ENCODE measurements around the gene COBL.

The COBL gene

GRCh38 chr7:51025668-51026067, 290.9 kb downstream of the COBL start:
- Histone ChIP-seq H3K4me1 (ENCODE audit: insufficient read depth, low read length) (no peaks in the 10 kb centered on the region), H3K27ac (ENCODE audit: low read length) (no peak overlapping the region), H3K9me3 (ENCODE audit: insufficient read depth, low read depth, low read length) (no peaks in the 10 kb centered on the region), H3K36me3 (ENCODE audit: insufficient read depth, low read depth, low read length) (peaks cover 25% of the 10 kb centered on the region), H3K9ac (ENCODE audit: low read depth, low read length) (no peak overlapping the region), H3K4me3 (ENCODE audit: low read length) (no peak overlapping the region), H3K27me3 (ENCODE audit: insufficient read depth, low read length) (no peaks in the 10 kb centered on the region)

DNA sequence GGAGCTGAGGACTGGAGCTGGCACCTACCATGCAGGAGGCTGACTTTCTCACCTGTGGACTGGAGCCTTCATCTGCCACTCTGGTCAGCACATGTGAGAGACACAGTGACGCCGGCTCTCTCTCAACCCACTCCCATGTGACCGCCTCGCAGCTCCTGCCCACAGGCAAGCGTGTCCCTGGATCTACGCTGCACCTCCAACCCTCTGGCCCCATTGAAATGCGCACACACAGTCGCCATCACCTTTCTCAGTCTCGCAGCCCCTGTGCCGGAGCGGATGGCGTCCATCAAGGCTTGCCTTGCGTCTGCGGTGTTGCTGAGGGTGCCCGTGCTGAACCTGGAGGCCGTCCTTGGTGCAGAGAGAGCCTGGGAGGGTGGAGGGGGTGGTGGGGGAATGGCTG, 291.7 kb downstream of the COBL start:
- no peaks in the 10 kb centered on the region for H3K4me1 ChIP-seq (ENCODE audit: insufficient read depth, low read length)
- H3K9me3 ChIP-seq (ENCODE audit: insufficient read depth, low read depth, low read length): no peaks in the 10 kb centered on the region
- H3K27me3 ChIP-seq (ENCODE audit: insufficient read depth, low read length): no peaks in the 10 kb centered on the region
- peaks cover 25% of the 10 kb centered on the region for H3K36me3 ChIP-seq (ENCODE audit: insufficient read depth, low read depth, low read length)
- H3K9ac ChIP-seq (ENCODE audit: low read depth, low read length): no peak overlapping the region
- H3K27ac ChIP-seq (ENCODE audit: low read length): no peak overlapping the region
- H3K4me3 ChIP-seq (ENCODE audit: low read length): no peak overlapping the region

- H3K4me3 ChIP-seq (ENCODE audit: low read length): no peak overlapping the region
- H3K36me3 ChIP-seq (ENCODE audit: insufficient read depth, low read depth, low read length): peaks cover 17% of the 10 kb centered on the region
- H3K27me3 ChIP-seq (ENCODE audit: insufficient read depth, low read length): no peaks in the 10 kb centered on the region
- no peak overlapping the region for H3K9ac ChIP-seq (ENCODE audit: low read depth, low read length)
- H3K4me1 ChIP-seq (ENCODE audit: insufficient read depth, low read length): no peaks in the 10 kb centered on the region
- H3K27ac ChIP-seq (ENCODE audit: low read length): no peak overlapping the region
- H3K9me3 ChIP-seq (ENCODE audit: insufficient read depth, low read depth, low read length): no peaks in the 10 kb centered on the region
These were observed 293.1 kb downstream of the COBL start for GRCh38 chr7:51023547-51023946.

DNA sequence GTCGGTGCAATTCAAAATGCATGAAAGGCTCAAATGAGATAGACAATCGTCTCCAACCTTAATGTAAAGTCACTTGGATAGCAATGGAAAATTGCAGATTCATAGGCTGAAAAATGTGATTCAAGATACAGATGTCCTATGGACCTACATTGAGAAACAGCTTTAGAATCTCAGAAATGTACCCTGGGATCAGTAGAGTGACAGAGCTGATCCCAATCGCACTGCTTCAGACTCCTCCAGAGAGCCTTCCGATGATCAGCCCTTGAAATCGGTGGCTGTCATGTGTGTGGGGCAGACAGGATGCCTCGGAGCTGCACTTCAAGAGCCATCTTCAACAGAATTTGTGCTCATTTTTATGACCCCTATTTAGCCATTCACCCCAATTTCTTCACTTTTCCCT, 293.8 kb downstream of the COBL start:
- Histone ChIP-seq H3K9ac (ENCODE audit: low read depth, low read length) (no peak overlapping the region), H3K36me3 (ENCODE audit: insufficient read depth, low read depth, low read length) (peaks cover 9% of the 10 kb centered on the region), H3K27me3 (ENCODE audit: insufficient read depth, low read length) (no peaks in the 10 kb centered on the region), H3K27ac (ENCODE audit: low read length) (no peak overlapping the region), H3K4me1 (ENCODE audit: insufficient read depth, low read length) (no peaks in the 10 kb centered on the region), H3K4me3 (ENCODE audit: low read length) (no peak overlapping the region), H3K9me3 (ENCODE audit: insufficient read depth, low read depth, low read length) (no peaks in the 10 kb centered on the region)

DNA sequence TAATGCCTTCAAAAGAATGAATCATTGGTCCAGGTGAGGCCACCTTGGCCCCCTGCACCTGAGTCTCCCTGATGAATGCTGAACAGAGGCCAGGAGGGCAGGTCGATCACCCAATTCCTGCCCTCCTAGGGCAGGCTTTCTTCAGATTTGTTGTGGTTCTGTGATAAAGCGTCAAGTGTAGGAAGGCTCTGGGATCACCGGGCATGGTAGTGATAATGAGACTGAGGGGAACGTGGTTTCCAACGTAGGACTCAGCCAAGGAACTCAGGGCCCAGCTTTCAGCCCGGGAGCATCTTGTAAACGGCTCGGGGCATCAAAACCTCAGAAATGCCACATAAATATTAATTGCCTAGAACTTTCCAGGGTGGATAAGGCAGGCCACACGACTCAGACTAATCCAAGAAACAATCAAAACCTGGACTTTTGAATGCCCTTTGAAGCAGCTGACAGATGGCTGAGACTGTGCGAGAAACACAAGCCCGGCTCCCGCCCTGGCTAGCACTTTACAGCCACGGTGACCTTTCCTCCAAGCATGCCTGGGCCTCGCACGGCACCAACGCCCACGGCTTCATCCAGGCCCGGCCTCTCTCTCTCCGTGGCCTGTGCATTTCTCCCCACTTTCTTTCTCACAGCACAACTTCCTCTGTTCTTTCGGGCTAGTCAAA, 294.6 kb downstream of the COBL start:
- no peaks in the 10 kb centered on the region for H3K4me1 ChIP-seq (ENCODE audit: insufficient read depth, low read length)
- no peaks in the 10 kb centered on the region for H3K27me3 ChIP-seq (ENCODE audit: insufficient read depth, low read length)
- peaks cover 3% of the 10 kb centered on the region for H3K36me3 ChIP-seq (ENCODE audit: insufficient read depth, low read depth, low read length)
- H3K9ac ChIP-seq (ENCODE audit: low read depth, low read length): no peak overlapping the region
- H3K4me3 ChIP-seq (ENCODE audit: low read length): no peak overlapping the region
- H3K9me3 ChIP-seq (ENCODE audit: insufficient read depth, low read depth, low read length): no peaks in the 10 kb centered on the region
- H3K27ac ChIP-seq (ENCODE audit: low read length): no peak overlapping the region

DNA sequence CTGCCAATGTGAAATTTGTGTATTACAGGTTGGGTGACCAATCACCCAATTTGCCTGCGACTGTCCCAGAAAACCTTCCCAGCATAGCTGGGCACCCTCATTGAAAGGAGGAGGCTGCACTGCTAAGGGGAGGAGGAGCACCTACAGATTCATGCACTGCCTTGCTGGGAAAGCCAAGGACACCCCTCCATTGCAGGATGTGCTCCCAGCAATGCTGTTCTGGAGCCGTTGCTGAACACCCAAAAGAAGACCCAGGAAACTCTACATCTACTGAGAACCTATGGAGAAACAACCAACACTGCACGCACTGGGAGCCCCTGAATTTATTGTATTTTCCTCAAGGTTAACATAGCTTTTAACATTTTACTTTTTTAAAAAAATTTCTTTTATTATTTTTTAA, 295.7 kb downstream of the COBL start:
- no peak overlapping the region for H3K4me3 ChIP-seq (ENCODE audit: low read length)
- no peak overlapping the region for H3K9ac ChIP-seq (ENCODE audit: low read depth, low read length)
- no peaks in the 10 kb centered on the region; the same call in 1 of the 2 replicates for H3K36me3 ChIP-seq (ENCODE audit: insufficient read depth, low read depth, low read length)
- no peaks in the 10 kb centered on the region for H3K27me3 ChIP-seq (ENCODE audit: insufficient read depth, low read length)
- no peaks in the 10 kb centered on the region for H3K9me3 ChIP-seq (ENCODE audit: insufficient read depth, low read depth, low read length)
- H3K27ac ChIP-seq (ENCODE audit: low read length): no peak overlapping the region
- H3K4me1 ChIP-seq (ENCODE audit: insufficient read depth, low read length): no peaks in the 10 kb centered on the region

DNA sequence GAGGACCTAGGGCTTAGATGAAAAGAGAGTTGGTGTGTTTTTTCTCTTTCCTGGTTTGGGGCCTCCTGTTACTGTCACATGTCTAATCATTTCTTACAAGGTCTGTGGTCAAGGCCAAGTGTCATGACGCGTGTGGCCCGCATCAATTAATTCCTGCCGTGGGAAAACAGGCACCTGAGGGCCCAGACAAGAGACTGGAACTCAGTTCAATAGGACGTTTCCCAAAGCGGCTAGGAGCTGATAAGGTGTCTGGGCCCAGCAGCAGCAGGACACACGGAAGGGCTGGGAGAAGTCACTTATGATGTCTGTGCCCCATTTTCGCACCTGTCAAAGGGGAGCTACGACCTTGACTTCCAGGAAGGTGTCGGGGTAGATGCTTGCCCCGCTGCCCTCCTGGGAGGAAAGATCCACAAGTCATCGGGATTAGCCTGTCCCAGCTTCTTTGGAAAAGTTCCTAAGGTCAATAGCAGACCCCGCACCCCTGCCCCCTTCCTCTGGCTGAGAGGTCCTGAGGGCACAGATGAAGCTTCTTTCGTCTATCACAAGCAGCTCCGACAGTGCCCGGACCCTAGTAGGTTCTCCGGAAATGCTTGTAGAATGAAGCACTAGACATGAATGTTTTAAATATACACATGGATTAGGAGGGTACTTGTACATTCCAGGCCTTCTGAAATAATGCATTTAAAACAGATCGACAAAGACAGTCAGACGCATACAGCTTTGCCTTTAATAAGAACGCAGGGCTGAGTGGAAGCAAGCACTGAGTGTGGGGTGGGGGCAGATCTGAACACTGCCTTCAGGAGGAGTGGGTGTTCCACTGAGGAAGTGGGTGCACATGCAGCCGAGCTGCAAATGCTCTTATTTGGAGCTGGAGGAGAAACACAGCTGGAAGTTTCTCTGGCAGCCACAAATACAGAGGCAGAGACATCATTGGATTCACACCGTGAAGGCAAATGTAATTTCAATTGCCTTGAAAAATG, 296.4 kb downstream of the COBL start:
- H3K9ac ChIP-seq (ENCODE audit: low read depth, low read length): no peak overlapping the region
- no peak overlapping the region for H3K27ac ChIP-seq (ENCODE audit: low read length)
- no peaks in the 10 kb centered on the region for H3K9me3 ChIP-seq (ENCODE audit: insufficient read depth, low read depth, low read length)
- no peak overlapping the region for H3K4me3 ChIP-seq (ENCODE audit: low read length)
- no peaks in the 10 kb centered on the region for H3K27me3 ChIP-seq (ENCODE audit: insufficient read depth, low read length)
- no peaks in the 10 kb centered on the region for H3K36me3 ChIP-seq (ENCODE audit: insufficient read depth, low read depth, low read length)
- no peaks in the 10 kb centered on the region for H3K4me1 ChIP-seq (ENCODE audit: insufficient read depth, low read length)

DNA sequence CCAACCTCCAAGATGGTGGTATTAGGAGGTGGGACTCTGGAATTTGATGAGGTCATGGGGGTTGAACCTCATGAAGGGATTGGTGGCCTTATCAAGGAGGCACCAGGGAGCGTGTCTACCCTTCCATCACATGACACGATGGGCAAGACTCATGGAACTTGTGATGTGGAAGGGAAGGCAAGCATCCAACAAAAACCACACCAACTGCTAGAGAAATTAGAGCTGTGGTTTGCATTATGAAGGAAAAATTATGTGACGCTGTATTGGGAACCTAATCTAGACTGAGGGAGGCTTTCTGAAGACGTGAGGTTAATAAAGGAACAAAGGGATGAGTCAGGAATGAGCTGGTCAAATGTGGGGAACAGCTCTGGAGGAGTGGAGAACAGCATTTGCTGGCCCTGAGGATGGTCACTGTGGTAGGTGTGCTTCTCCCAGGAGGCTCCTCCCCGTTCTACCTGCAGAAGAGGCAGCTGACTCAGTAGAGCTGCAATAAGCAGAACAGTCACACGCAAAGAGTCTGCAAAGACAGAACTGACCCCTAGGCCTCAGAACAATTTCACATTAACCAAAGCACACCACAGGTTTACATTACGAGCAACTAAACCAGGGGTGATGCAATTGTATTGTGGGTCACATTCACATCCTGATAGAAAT, 297.3 kb downstream of the COBL start:
- no peaks in the 10 kb centered on the region for H3K27me3 ChIP-seq (ENCODE audit: insufficient read depth, low read length)
- H3K9ac ChIP-seq (ENCODE audit: low read depth, low read length): no peak overlapping the region
- no peaks in the 10 kb centered on the region for H3K9me3 ChIP-seq (ENCODE audit: insufficient read depth, low read depth, low read length)
- no peaks in the 10 kb centered on the region for H3K36me3 ChIP-seq (ENCODE audit: insufficient read depth, low read depth, low read length)
- H3K27ac ChIP-seq (ENCODE audit: low read length): no peak overlapping the region
- no peaks in the 10 kb centered on the region for H3K4me1 ChIP-seq (ENCODE audit: insufficient read depth, low read length)
- H3K4me3 ChIP-seq (ENCODE audit: low read length): no peak overlapping the region

- Histone ChIP-seq H3K27me3 (ENCODE audit: insufficient read depth, low read length) (no peaks in the 10 kb centered on the region; the same call in 1 of the 2 replicates), H3K9ac (ENCODE audit: low read depth, low read length) (no peak overlapping the region), H3K4me1 (ENCODE audit: insufficient read depth, low read length) (no peaks in the 10 kb centered on the region), H3K9me3 (ENCODE audit: insufficient read depth, low read depth, low read length) (no peaks in the 10 kb centered on the region), H3K27ac (ENCODE audit: low read length) (no peak overlapping the region), H3K36me3 (ENCODE audit: insufficient read depth, low read depth, low read length) (no peaks in the 10 kb centered on the region), H3K4me3 (ENCODE audit: low read length) (no peak overlapping the region)
These were observed 298.8 kb downstream of the COBL start for GRCh38 chr7:51017576-51018535.

- Histone ChIP-seq H3K9ac (ENCODE audit: low read depth, low read length) (no peak overlapping the region), H3K4me3 (ENCODE audit: low read length) (no peak overlapping the region), H3K9me3 (ENCODE audit: insufficient read depth, low read depth, low read length) (no peaks in the 10 kb centered on the region)
These were observed 300.1 kb downstream of the COBL start for GRCh38 chr7:51016546-51016945.

DNA sequence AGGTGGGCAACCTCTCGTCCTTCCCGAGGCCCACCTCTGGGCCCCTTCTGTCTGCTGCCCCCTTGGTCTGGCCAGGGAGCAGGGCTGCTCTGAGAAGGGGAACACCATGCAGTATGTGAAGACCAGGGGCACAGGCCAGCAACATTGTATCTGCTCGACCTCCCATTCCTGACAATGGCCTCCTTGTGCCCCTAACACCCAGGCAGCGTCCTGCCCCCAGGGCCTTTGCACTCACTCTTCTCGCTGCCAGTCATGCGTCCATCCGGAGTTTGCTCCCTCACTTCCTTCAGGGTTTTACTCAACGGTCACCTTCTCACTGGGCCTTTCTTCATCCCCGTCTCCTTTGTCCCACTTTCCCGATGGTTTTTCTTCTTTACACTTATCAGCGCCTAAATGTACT, 301.0 kb downstream of the COBL start:
- H3K4me1 ChIP-seq (ENCODE audit: insufficient read depth, low read length): no peaks in the 10 kb centered on the region
- no peaks in the 10 kb centered on the region for H3K36me3 ChIP-seq (ENCODE audit: insufficient read depth, low read depth, low read length)
- no peaks in the 10 kb centered on the region for H3K9me3 ChIP-seq (ENCODE audit: insufficient read depth, low read depth, low read length)
- no peaks in the 10 kb centered on the region; the same call in 1 of the 2 replicates for H3K27me3 ChIP-seq (ENCODE audit: insufficient read depth, low read length)
- H3K4me3 ChIP-seq (ENCODE audit: low read length): no peak overlapping the region
- no peak overlapping the region for H3K27ac ChIP-seq (ENCODE audit: low read length)
- no peak overlapping the region for H3K9ac ChIP-seq (ENCODE audit: low read depth, low read length)

More at GRCh38 chr7:51016546-51016945, 300.1 kb downstream of the COBL start:
- H3K36me3 ChIP-seq (ENCODE audit: insufficient read depth, low read depth, low read length): no peaks in the 10 kb centered on the region
- no peaks in the 10 kb centered on the region; the same call in 1 of the 2 replicates for H3K27me3 ChIP-seq (ENCODE audit: insufficient read depth, low read length)
- H3K27ac ChIP-seq (ENCODE audit: low read length): no peak overlapping the region
- no peaks in the 10 kb centered on the region for H3K4me1 ChIP-seq (ENCODE audit: insufficient read depth, low read length)
